ENCODE results near the gene CDK18. TPM values are rescaled to one million over a fixed set of nuclear protein-coding genes. Genes with fewer than 3 reads are reported as not detected.

CDK18 gene
- polyA plus RNA-seq, 1 donor (not counting 4 experiments of a cell fraction or from before 2014, with no cell fraction given), result 10.9 TPM

DNA sequence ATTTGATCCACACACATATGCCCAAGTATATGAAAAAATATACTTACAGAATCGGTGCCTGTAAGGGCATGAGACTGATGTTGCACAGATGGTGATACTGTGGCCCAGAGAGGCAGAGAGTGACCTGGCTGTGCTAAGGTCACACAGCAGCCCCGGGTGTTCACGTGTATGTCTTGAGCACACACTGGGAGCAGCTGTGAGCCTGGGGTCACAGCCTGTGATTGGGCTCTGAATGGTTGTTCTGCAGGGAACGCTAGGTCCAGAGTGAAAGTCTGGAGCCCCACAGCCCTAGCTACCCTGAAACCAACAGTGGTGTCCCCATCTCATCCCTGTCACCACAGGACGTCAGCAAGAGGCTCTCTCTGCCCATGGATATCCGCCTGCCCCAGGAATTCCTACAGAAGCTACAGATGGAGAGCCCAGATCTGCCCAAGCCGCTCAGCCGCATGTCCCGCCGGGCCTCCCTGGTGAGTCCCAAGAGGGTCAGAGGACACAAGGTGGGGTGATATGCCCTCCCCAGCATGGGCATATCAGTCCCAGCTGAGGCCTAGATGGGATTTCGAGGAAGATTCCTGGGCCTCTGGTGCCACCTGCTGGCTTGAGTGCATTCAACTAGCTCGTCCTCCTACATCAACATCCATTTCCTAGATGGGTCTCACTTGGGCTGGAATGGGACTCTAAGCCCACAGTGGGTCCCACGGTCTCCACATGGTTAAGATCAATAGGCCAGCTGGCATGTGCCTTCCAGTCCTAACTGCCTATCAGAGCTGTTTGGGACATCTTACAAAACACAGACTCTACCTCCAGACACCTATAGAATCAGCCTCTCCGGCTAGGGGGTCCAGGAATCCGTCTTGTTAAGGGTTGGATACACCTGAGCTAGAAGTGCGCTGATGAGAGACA is 19.7 kb downstream of the CDK18 start:
- Histone ChIP-seq H3K9me1 (ENCODE audit: control insufficient read depth, extremely low read depth, insufficient read depth, low read length) (no peaks in the 10 kb centered on the region), H3K27ac (ENCODE audit: control insufficient read depth, insufficient read depth, low read length) (no peak overlapping the region), H3K36me3 (ENCODE audit: control insufficient read depth in 2 of 2, extremely low read depth in 1 of 2, insufficient read depth in 2 of 2, low read length in 2 of 2) (peaks cover 0 to 10% of the 10 kb centered on the region in 2 experiments), H3K9me3 (ENCODE audit: control insufficient read depth, low read depth, low read length) (no peaks in the 10 kb centered on the region), H2AFZ (ENCODE audit: control insufficient read depth, low read length) (no peak overlapping the region), H4K20me1 (ENCODE audit: control insufficient read depth, extremely low read depth, insufficient read depth, low read length) (no peaks in the 10 kb centered on the region), H3K4me3 (ENCODE audit: control insufficient read depth in 2 of 3, extremely low read depth in 1 of 3, insufficient read depth in 2 of 3, low read depth in 1 of 3, low read length in 3 of 3) (no peak overlapping the region), H3K27me3 (ENCODE audit: control insufficient read depth, extremely low read depth, insufficient read depth, low read length) (no peaks in the 10 kb centered on the region), H3K4me1 (ENCODE audit: control insufficient read depth, extremely low read depth, insufficient read depth, low read length) (peaks cover 2% of the 10 kb centered on the region), H3K4me2 (ENCODE audit: control insufficient read depth, extremely low read depth, insufficient read depth, low read depth, low read length) (no peak overlapping the region), H3K9ac (ENCODE audit: control insufficient read depth, extremely low read depth, insufficient read depth, low read length) (no peak overlapping the region), H3K79me2 (ENCODE audit: control insufficient read depth, insufficient read depth, low read length) (no peaks in the 10 kb centered on the region)
- no peak for TF ChIP-seq EZH2 (IDR thresholded peaks at IDR 0.05; ENCODE audit: low read length)
- TF ChIP-seq, protein P1, sequence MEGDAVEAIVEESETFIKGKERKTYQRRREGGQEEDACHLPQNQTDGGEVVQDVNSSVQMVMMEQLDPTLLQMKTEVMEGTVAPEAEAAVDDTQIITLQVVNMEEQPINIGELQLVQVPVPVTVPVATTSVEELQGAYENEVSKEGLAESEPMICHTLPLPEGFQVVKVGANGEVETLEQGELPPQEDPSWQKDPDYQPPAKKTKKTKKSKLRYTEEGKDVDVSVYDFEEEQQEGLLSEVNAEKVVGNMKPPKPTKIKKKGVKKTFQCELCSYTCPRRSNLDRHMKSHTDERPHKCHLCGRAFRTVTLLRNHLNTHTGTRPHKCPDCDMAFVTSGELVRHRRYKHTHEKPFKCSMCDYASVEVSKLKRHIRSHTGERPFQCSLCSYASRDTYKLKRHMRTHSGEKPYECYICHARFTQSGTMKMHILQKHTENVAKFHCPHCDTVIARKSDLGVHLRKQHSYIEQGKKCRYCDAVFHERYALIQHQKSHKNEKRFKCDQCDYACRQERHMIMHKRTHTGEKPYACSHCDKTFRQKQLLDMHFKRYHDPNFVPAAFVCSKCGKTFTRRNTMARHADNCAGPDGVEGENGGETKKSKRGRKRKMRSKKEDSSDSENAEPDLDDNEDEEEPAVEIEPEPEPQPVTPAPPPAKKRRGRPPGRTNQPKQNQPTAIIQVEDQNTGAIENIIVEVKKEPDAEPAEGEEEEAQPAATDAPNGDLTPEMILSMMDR (optimal IDR thresholded peaks at IDR 0.05 in 1 of 3, IDR thresholded peaks at IDR 0.05 in 1 of 3, conservative IDR thresholded peaks at IDR 0.05 in 1 of 3; ENCODE audit: extremely low read depth in 1 of 3, insufficient read depth in 2 of 3, low read length in 3 of 3), result peak; percentile 71 to 94 (median 82)
- FAIRE-seq (peak; percentile 81), DNase-seq (ENCODE audit: low read depth, low spot score) (no peak)
- dilution Hi-C loops (cut with MboI; ENCODE audit: extremely low pct_ligation_motif_present, low sequenced_read_pairs), result no loop called here

- H4K20me1 ChIP-seq (ENCODE audit: control insufficient read depth, extremely low read depth, insufficient read depth, low read length), result no peaks in the 10 kb centered on the region
- dilution Hi-C loops (cut with MboI; ENCODE audit: extremely low pct_ligation_motif_present, low sequenced_read_pairs), result no loop called here
Measured at GRCh38 chr1:205524794-205525101, 20.3 kb downstream of the CDK18 start.

More at GRCh38 chr1:205524794-205525101, 20.3 kb downstream of the CDK18 start:
- H3K36me3 ChIP-seq (ENCODE audit: control insufficient read depth in 2 of 2, extremely low read depth in 1 of 2, insufficient read depth in 2 of 2, low read length in 2 of 2), result peaks cover 0 to 12% of the 10 kb centered on the region in 2 experiments
- H3K79me2 ChIP-seq (ENCODE audit: control insufficient read depth, insufficient read depth, low read length), result no peaks in the 10 kb centered on the region
- no peak overlapping the region for H3K27ac ChIP-seq (ENCODE audit: control insufficient read depth, insufficient read depth, low read length)
- H3K9me3 ChIP-seq (ENCODE audit: control insufficient read depth, low read depth, low read length), result no peaks in the 10 kb centered on the region
- FAIRE-seq, result no peak
- H3K4me2 ChIP-seq (ENCODE audit: control insufficient read depth, extremely low read depth, insufficient read depth, low read depth, low read length), result no peak overlapping the region
- no peak for TF ChIP-seq EZH2 (IDR thresholded peaks at IDR 0.05; ENCODE audit: low read length)
- TF ChIP-seq, protein P1 (optimal IDR thresholded peaks at IDR 0.05 in 1 of 3, IDR thresholded peaks at IDR 0.05 in 1 of 3, conservative IDR thresholded peaks at IDR 0.05 in 1 of 3; ENCODE audit: extremely low read depth in 1 of 3, insufficient read depth in 2 of 3, low read length in 3 of 3), result no peak
- H2AFZ ChIP-seq (ENCODE audit: control insufficient read depth, low read length), result no peak overlapping the region
- no peak overlapping the region for H3K9ac ChIP-seq (ENCODE audit: control insufficient read depth, extremely low read depth, insufficient read depth, low read length)
- no peak for DNase-seq (ENCODE audit: low read depth, low spot score)
- H3K4me3 ChIP-seq (ENCODE audit: control insufficient read depth in 2 of 3, extremely low read depth in 1 of 3, insufficient read depth in 2 of 3, low read depth in 1 of 3, low read length in 3 of 3), result no peak overlapping the region
- H3K4me1 ChIP-seq (ENCODE audit: control insufficient read depth, extremely low read depth, insufficient read depth, low read length), result peaks cover 3% of the 10 kb centered on the region
- H3K9me1 ChIP-seq (ENCODE audit: control insufficient read depth, extremely low read depth, insufficient read depth, low read length), result no peaks in the 10 kb centered on the region
- H3K27me3 ChIP-seq (ENCODE audit: control insufficient read depth, extremely low read depth, insufficient read depth, low read length), result no peaks in the 10 kb centered on the region

Measured in keratinocyte (primary cell).